ENCODE measurements around the gene MYOM1.

MYOM1 gene

GRCh38 chr18:3183103-3183717 is 36.6 kb downstream of the MYOM1 start:
- no peak for DNase-seq

GRCh38 chr18:3180325-3180724 is 39.4 kb downstream of the MYOM1 start:
- no peak for DNase-seq

- DNase-seq: no peak
Measured at GRCh38 chr18:3179430-3180089, 40.2 kb downstream of the MYOM1 start.

- DNase-seq: no peak
Measured at GRCh38 chr18:3177902-3178687, 41.7 kb downstream of the MYOM1 start.

- DNase-seq: no peak
Measured at GRCh38 chr18:3175195-3175758, 44.5 kb downstream of the MYOM1 start.

- no peak for DNase-seq
Measured at GRCh38 chr18:3172097-3172496, 47.7 kb downstream of the MYOM1 start.

- no peak for DNase-seq
Measured at GRCh38 chr18:3171631-3172030, 48.1 kb downstream of the MYOM1 start.

GRCh38 chr18:3170441-3171161 is 49.2 kb downstream of the MYOM1 start:
- DNase-seq: no peak

GRCh38 chr18:3164381-3164780 is 55.4 kb downstream of the MYOM1 start:
- DNase-seq: no peak

GRCh38 chr18:3163968-3164367 is 55.8 kb downstream of the MYOM1 start:
- DNase-seq: no peak

- no peak for DNase-seq
Measured at GRCh38 chr18:3162181-3162580, 57.6 kb downstream of the MYOM1 start.

GRCh38 chr18:3159830-3160229 is 59.9 kb downstream of the MYOM1 start:
- no peak for DNase-seq

GRCh38 chr18:3157606-3158005 is 62.2 kb downstream of the MYOM1 start:
- no peak for DNase-seq

- no peak for DNase-seq
Measured at GRCh38 chr18:3157086-3157485, 62.7 kb downstream of the MYOM1 start.

- DNase-seq: no peak
Measured at GRCh38 chr18:3156325-3156640, 63.5 kb downstream of the MYOM1 start.

- DNase-seq: no peak
Measured at GRCh38 chr18:3154214-3154613, 65.6 kb downstream of the MYOM1 start.

- DNase-seq: no peak
Measured at GRCh38 chr18:3153107-3153704, 66.6 kb downstream of the MYOM1 start.

- DNase-seq: no peak
Measured at GRCh38 chr18:3152294-3152693, 67.5 kb downstream of the MYOM1 start.

- DNase-seq: no peak
Measured at GRCh38 chr18:3151399-3152264, 68.1 kb downstream of the MYOM1 start.

GRCh38 chr18:3150688-3151087 is 69.1 kb downstream of the MYOM1 start:
- DNase-seq: no peak

- no peak for DNase-seq
Measured at GRCh38 chr18:3150274-3150673, 69.5 kb downstream of the MYOM1 start.
